GDM1 (cell line): ENCODE data around the gene CFC1.
"Not testable (repeated sequence)": the region's sequence is repeated elsewhere in the genome, so short reads cannot be mapped to it uniquely, and the experiment has no call there.

Experiments
- DNase-seq: peaks from one replicate; lab custom pipeline; 2025; lab: John Stamatoyannopoulos, UW

The CFC1 gene

DNA sequence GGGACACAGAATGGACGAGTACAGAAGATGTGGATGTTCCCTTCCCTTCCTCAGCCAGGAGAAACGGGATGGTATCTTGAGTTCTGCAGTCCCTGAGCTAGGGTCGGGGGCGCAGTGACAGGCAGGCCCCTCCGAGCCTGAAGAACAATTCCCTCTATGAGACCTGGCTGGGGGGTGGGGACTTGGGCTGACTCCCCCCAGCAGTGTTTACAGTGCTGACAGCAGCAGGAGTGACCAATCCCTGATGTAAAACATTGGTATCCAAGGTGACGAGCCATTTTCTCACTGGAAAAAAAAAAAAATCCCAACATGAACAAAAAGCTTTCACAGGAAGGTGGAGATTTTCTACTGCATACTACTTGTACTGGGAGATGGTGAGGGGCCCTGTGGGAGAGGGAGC is at the start of gene CFC1:
Gene CFC1, minus strand, starts transcription at position 183 of the 400 bp plus-strand sequence. CDS start 288 bp downstream, outside the sequence.
- DNase-seq: not testable (repeated sequence)

DNA sequence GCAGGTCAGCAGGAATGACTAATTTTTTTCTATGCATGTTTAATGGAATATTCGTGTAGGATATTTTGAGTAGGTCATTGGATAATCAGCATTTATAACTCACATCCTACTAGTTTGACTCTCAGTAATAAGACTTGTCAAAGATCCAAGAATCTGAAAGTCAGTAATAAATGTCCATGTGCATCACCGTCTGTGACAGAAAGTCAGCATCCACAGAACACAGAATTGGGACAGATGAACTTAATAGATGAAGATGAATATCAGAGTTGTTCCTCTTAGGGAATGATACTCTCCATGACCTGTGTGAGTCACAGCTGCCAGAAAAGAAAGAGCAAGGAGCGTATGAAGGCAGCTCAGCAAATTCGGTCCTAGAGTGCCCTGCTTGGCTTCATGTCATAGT is 42.3 kb upstream of the CFC1 start:
- not testable (repeated sequence) for DNase-seq

DNA sequence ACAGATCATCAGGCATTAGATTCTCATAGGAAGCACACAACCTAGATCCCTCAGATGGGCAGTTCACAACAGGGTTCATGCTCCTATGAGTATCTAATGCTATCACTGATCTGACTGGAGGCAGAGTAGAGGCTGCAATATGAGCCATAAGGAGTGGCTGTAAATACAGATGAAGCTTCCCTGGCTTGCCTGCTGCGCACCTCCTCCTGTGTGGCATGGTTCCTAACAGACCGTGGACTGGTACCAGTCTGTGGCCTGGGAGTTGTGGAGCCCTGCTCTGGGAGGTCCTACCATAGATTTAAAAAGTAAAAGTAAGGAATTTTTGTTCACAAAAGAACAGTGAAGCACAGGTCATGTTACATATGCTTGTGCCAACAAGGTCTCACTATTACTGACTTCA is 39.6 kb upstream of the CFC1 start:
- not testable (repeated sequence) for DNase-seq

DNA sequence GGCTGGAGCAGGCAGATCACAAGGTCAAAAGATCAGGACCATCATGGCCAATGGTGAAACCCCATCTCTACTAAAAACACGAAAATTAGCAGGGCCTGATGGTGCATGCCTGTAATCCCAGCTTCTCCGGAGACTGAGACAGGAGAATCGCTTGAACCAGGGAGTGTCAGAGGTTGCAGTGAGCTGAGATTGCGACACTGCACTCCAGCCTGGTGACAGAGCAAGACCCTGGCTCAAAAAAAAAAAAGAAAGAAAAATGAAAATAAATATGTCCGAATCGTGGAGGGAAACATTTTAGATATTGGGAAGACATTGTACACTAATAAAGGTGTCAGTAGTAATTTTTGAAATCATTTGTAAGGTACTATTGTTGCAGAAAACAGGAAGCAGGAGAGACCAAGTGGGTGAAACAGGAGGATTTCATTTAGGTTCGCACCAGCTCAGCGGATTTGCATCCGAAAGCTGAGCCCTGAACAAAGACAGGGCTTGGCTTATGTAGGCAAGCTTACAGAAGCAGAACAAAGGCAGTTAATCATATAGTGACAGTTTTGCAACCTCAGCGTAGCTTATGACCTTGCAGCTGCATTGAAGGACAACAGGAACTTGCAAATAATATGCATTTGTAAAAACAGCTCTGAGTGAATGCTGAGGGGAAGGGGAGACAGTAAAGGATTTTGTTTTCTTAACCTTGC is 29.6 kb upstream of the CFC1 start:
- DNase-seq: not testable (repeated sequence)

DNA sequence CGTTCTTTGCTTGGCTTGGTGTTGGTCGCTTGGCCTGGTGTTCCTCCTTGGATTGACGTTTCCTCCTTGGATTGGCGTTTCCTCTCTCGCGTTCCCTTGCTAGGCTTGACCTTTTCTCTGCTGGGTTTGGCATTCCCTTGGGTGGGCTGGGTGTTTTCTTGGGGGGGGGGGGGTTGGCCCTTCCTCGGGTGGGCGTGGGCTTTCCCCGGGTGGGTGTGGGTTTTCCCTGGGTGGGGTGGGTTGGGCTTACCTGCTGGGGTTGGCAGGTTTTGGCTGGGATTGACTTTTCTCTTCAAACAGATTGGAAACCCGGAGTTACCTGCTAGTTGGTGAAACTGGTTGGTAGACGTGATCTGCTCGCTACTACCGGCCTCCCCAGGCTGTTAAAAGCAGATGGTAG is 11.8 kb upstream of the CFC1 start, which contains the start of gene POTEJ:
Gene POTEJ, plus strand, starts transcription at position 301 of the 400 bp plus-strand sequence. Its CDS starts 93 bp downstream, at position 394.
- DNase-seq: not testable (repeated sequence)

DNA sequence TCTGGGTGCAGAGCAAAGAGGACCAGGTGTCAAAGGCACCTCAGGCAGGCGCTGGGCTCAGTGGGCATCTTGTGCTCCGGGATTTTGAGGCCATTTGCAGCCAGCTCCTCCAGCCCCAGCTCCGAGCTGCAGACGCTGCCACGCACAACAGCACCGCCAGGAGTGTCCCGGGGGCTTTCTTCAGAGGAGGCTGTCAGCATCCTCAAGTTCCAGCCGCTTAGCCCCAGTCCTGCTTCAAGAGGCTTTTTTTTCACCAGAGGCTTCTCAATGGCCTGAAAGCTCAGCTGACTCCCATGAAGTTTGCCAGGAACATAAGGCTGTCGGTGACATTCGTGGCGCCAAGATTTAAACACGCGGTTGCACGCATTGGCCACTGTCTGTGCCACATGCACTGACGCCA is 11.1 kb upstream of the CFC1 start:
- DNase-seq: not testable (repeated sequence)

DNA sequence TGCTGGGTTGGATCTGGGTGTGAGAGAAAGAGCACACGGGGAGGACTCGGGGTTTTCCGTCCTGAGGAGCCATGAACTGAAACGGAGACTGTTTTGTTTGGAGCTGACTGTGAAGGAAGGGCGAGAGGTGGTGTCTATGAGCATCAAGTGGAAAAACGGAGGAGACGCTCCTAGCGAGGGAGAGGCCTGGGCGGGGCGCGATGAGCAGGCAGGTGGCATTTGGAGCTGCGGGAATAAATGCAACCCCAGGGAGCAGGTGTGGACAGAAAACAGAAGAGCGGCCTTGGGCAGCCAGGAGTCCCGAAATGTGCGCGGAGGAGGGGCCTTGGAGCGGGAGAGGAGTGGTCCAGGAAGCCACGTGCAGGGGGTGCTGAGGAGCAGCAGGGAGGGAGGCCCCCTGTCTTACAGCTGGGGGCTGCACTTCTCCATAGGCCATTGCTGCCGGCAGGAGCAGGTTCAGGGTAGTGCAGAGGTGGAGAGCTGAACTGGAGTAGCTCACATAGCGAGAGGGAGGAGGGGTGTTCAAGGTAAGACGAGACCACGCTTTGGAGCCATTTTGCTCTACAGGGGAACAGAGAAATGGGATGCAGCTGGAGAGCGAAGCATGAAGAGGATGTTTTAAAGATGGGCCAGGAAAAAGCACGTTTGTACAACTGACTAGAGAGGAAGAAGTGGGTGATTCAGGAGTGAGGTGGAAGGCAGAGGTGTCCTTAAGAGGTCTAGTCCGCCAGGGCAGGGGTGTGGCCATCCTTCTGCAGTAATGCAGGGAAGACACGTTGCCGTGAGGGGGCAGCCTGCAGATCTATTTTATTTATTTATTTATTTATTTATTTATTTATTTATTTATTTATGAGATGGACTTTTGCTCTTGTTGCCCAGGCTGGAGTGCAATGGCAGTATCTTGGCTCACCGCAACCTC is 9.9 kb upstream of the CFC1 start:
- not testable (repeated sequence) for DNase-seq

DNA sequence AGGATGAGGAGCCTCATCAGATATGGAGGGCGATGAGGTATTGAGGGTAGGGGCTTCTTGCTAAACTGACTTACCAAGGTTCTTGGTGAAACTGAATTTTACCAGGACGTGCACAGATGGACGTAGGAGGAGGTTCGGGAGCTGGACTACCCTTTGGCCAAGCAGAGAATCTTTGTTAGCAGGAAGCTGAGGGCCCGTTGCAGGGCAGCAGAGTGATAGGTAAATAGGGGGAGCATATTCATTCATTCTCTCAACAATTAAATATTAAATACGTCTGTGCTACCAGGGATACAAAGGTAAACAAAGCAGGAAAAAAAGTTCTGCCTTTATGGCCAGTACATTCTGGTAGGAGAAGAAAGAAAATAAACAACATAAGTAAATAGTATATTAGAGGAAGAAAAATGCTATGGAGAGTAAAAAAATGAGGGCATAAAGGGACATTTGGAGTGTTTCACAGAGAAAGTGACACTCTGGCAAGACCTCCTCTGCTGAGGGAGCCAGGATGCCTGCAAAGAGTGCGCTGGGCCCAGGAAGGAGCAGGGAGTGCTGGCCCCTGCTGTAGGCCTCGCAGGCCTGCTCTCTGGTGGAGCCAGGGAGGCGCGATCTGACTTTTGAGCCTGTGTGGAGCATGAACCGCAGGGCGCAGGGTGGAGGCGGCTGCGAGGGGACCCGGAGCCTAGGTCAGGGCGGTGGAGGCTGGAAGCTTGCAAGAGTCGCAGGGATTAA is 9.1 kb upstream of the CFC1 start:
- DNase-seq: not testable (repeated sequence)

DNA sequence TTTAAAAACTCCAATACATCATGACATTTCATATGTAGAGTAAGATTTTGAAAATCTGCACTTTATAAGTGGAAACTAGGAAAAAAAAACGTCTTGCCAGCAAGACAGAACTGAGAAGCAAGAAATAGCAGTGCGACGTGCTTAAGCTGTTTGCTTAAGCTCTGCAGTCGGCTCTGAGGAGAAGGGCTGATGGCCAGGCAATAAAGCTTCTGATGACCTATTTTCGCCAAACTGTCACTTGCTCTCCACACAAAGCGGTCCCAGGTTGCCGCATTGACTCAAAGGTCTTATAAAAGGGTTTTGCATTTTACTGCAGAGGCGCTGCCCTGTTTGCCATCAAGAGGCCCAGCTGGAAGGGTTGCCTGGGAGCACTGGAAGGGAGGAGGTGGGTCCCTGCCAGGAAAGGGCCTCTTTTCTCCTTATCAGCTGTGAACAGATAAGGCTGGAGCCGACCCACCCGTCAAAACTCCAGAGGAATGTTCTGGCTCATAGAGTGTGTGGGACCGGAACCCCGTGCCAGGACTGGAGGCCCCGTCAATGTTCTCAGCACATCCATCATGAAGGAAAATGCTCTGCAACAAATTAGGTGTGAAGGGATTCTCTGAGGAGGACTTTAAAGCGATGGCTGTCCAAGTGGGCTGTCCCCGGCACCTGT is 2.4 kb upstream of the CFC1 start:
- DNase-seq: not testable (repeated sequence)

DNA sequence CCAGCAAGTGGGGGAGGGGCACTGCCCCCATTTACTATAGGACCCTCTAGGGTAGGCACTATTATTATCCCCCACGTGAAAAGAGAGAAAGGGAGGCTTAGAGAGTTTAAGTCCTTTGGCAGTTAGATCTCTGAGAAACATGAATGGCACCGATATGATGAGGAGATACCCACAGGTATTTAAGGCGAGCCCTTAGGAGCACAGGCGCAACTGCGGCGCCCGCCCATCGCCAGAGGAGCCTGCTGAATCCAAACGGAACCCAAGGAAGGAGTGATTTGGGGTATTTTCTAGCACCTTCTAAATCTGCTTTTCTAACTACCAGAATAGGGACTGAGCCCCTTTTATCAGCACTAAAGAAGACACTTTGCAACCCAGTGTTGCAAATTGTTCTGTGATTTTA is 551 bp upstream of the CFC1 start:
- DNase-seq: not testable (repeated sequence)

DNA sequence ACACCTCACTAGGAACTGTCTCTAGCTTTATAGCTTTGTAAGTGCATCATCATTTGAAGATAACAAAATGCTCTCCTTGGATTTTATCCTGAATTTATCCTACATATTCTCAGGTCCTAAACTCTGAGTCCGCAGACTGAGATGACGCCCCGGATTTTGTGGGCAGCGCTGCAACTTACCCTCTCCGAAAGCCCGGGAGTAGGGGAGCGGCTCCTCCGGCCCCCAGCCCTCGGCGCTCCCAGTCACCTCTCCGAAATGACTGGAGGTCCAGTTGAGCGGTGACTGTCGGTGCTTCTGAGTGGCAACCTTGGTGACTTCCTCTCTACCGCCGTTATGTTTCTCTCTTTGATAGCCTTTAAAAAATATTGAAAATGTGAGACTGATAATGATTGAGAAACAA is 912 bp downstream of the CFC1 start:
- DNase-seq: not testable (repeated sequence)

DNA sequence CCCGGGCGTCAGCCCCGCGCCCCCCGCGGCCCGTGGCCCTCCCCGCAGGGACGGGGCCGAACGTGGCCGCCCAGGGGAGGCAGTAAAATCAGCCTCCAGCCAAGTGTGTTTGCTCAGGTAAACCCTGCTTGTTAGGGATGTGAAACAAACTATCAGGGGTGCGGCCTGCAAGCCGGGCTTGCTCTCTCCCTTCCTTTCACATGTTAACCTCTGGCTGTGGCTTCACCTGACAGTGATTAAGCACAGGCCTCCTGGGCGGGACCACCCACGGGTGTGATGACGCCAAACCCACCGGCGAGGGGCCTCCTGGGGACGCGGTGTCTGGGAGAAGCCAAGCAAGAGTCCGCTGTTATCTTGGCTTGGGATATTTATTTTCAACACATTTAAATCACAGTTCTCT is 1.4 kb downstream of the CFC1 start:
- not testable (repeated sequence) for DNase-seq

DNA sequence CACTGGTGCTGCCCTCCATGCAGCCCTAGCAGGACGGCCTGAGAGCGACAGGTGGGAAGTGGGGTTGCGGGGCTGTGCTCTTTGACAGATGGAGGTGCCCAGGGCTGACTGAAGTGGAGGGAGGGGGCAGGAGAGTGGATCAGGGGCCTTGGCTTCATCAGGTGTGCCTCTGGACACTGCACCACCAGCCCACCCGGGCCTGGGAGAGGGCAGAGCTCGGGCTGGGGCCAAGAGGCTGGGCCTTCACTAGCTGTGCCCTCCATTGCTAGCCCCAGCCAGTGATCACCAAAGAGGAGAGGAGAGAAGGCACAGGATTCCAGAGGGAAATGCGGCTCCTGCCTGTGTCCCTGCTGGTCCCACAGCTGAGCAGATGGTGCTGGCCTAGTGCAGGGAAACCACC is 2.6 kb downstream of the CFC1 start:
- not testable (repeated sequence) for DNase-seq

DNA sequence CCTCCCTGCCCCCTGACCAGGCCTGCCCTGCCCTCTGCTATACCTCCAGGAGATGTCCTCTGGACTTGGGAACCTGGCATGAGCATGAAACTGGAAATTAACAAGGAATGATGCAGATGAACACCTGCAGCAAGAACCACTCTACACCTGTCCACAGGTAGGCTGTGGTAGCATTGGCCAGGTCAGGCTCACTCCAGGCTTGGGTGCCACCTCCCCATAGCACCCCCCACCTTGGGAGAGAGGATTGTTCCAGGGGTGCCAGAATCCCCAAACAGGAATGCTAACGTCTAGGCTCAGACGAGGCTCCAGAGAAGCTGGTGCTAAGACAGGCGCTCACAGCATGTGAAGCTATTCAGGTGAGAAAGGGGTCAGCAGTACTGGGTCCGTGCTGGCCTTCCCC is 5.4 kb downstream of the CFC1 start:
- DNase-seq: not testable (repeated sequence)

DNA sequence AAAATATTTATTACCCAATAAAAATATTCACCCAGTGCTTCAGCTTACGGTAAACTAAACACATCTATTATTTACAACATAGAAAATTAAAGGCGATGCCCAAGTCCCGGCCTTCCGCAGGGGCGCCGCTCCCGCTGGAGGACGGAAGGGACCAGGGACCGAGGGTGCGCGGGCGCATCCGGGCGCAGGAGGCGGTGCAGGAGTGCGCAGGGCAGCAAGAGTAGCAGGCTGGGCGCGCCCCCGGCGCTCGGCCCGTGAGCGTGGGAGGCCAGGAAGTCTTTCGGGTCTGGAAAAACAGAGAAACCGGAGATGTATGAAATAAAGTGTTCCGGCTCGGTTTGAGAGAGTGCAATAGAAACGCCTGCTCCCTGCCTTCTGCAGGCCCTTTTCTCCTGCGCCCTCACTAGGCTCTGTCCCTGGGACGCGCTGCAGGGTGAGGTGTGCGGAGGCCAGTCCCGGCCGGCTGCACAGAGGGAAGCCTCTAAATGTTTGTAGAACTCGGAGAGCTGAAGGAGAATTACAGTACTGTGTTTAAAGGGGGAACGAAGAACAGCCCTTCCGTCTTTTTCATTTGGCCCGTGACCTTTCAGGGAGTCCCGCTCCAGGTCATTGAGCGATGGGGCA is 6.5 kb downstream of the CFC1 start:
- not testable (repeated sequence) for DNase-seq

DNA sequence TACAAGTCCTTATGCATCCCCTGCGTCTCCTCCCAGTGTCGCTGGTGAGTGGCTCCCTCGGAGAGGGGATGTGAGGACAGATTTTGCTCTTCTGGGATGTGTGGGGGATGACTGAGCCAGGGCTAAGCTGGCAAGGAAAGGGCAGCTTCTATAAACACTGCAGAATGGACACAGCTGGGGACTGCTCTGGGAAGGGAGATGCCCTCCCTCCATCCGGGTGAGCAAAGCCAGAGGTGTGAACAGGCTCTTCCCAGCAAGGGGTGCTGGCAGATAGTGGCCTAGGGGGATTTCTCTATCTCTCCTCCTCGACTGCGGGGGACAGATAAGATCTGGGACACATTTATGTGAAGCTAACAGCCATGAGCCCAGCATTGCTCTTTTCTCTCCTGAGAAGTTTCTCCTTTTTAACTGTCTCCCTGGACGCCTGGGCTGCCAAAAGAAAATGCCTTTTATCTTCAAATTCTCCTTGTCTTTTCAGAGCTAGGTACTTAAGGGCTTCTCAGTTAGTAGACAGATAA is 8.5 kb downstream of the CFC1 start:
- DNase-seq: not testable (repeated sequence)

DNA sequence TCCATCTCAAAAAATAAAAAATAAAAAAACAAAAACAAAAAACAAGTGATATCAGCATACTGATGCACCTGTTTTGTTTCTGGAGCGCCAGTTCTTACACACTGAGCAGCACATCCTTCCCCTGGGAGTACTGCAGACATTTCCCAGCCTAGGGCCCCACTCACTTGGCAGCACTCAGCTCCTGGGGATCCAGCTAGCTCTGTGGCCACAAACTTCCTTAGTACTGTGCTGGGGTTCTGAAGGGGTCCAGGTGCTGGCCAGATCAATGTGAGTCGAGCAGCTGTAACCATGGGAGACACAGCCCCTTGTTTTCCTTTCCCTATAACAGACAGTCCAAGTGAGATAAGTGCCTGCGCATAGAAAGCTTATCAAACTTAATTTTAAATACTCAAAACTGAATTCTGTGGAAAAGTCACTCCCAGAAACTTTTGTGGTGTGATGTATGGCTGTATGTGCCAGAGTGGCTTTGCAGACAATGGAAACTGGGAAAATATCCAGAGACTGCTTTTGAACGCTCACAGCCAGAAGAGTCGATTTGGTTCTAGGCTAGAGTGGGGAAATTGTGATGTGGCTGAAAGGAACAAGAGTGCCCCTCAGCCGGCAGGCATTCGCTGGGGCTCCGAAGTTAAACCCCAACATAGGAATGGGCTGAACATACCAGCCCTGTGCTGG is 9.1 kb downstream of the CFC1 start:
- not testable (repeated sequence) for DNase-seq

DNA sequence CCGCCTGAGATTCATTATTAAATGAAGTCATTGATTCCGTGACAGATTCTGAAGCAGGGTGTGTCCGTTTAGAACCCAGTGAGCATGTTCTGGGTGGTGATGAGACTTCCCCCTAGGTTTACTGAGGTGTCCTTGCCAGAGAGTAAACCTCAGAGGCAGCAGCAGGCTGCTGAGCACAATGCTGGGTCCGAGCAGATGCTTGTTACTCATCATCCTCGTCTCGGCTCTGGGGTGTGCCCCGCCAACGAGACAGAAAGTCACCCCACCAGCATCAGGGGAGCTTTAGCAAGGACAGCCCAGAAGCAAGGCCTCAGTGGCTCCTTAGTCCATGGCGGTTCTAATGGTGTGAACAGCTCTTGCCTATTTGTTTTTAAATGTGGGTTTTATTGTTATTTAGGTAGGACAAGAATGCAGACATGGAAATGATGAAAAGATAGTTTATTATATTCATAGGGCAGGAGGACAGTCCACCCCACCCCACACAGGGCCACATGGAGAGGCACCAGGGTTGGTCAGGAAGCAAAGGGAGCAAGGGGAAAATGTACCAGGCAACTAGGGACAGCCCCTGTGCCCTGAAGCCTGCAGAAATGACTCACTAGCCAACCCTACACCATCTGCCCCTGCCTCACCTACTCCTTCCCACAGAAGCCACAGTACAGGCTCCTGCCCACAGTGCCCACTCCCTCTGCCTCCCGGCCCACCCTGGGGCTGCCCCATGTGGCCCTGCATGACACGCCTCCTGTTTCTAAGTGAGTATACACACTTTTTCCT is 10.5 kb downstream of the CFC1 start:
- not testable (repeated sequence) for DNase-seq

DNA sequence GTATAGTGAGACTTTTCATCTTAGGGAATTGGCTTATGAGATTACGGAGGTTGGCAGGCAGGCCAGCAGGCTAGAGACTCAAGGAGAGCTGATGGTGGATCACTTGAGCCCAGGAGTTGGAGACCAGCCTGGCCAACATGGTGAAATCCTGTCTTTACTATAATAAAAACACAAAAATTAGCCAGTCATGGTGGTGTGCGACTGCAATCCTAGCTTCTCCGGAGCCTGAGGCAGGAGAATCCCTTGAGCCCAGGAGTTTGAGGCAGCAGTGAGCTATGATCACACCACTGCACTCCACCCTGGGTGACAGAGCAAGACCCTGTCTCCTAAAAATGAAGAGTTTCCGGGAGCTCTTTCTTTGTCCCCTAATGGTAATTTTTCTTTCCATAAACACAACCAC is 14.6 kb downstream of the CFC1 start:
- DNase-seq: not testable (repeated sequence)

DNA sequence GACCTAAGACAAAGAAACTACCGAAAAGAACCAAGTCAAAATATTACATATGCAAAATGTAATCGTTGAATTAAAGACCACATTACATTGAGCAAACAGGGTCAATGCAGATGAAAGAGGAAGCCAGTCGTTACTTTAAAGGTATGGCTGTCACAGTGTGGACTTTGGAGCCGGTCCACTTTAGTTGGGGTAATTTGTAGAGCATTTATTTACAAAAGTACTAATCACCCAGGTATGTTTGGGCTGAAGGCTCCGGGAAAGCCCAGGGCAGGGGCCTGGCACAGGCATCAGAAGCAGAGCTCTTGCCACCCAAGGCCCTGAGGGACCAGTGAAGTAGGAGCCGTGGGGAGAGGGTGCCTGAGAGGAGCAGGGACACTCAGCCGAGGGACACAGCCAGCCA is 15.8 kb downstream of the CFC1 start:
- DNase-seq: not testable (repeated sequence)
